Kidney (tissue), 14 donors: ENCODE results near the gene GLIPR2. TPM values are rescaled to one million over a fixed set of nuclear protein-coding genes. Genes with fewer than 3 reads are reported as not detected.
"Not testable (repeated sequence)": the region's sequence is repeated elsewhere in the genome, so short reads cannot be mapped to it uniquely, and the experiment has no call there.

ENCODE experiments used
- DNase-seq, 5 donors: peaks; one replicate each; pipeline ENCODE4 v3.0.0-alpha.2; 2013 to 2020
- FAIRE-seq: peaks from 2 replicates; lab custom pipeline; 2012; peaks lifted over from hg19 to GRCh38; lab: Jason Lieb, UNC
- H3K27ac ChIP-seq, 2 donors: one replicate each; pipeline ENCODE4 v1.7.0; 2013; ENCODE audit warnings: low read depth in 2 of 2, low read length in 2 of 2, inconsistent platforms in 1 of 2
- H3K27me3 ChIP-seq: one replicate; pipeline ENCODE4 v1.7.1; 2013; ENCODE audit warnings: low read length, inconsistent platforms; ENCODE audit not compliant: control insufficient read depth, insufficient read depth
- H3K36me3 ChIP-seq, 3 donors: one replicate each; pipeline versions ENCODE4 v1.7.0 to v1.7.1; 2013; ENCODE audit warnings: low read length in 3 of 3, control low read depth in 1 of 3, inconsistent platforms in 1 of 3; ENCODE audit not compliant: insufficient read depth in 3 of 3, control insufficient read depth in 2 of 3
- H3K4me1 ChIP-seq, 3 donors: one replicate each; pipeline versions ENCODE4 v1.7.0 to v1.7.1; 2013; ENCODE audit warnings: low read length in 3 of 3, inconsistent platforms in 1 of 3, low read depth in 1 of 3; ENCODE audit not compliant: control insufficient read depth in 2 of 3, insufficient read depth in 2 of 3
- H3K4me3 ChIP-seq, 3 donors: one replicate each; pipeline versions ENCODE4 v1.7.0 to v1.8.1; 2013; ENCODE audit warnings: low read length in 3 of 3, control low read depth in 1 of 3, inconsistent platforms in 1 of 3
- H3K9ac ChIP-seq, 3 donors: one replicate each; pipeline versions ENCODE4 v1.7.0 to v1.7.1; 2013; ENCODE audit warnings: low read length in 3 of 3, control low read depth in 1 of 3, inconsistent platforms in 1 of 3
- H3K9me3 ChIP-seq, 3 donors: one replicate each; pipeline versions ENCODE4 v1.7.0 to v1.7.1; 2013; ENCODE audit warnings: low read length in 3 of 3, control low read depth in 1 of 3, inconsistent platforms in 1 of 3; ENCODE audit not compliant: control insufficient read depth in 2 of 3, insufficient read depth in 1 of 3
- CTCF ChIP-seq: IDR thresholded peaks from 3 replicates; pipeline ENCODE4 v1.5.1; 2012; ENCODE audit warnings: mild to moderate bottlenecking, moderate library complexity, borderline replicate concordance; ENCODE audit not compliant: insufficient read depth; ENCODE audit errors: extremely low read depth
- intact Hi-C: fragments of 100-400 bp; cut with DNase I; formaldehyde crosslinking; loops from one replicate; pipeline ENCODE4 v1.11.1; 2022
- polyA plus RNA-seq: library from polyadenylated mRNA; stranded (reverse); fragments of 350-450 nt; fragmentation: Illumina TruSeq; extraction: RNeasy Lipid Tissue Mini Kit (QIAGEN cat#74804); gene quantifications from one replicate; pipeline ENCODE4 v1.2.3, GENCODE V29; 2014; ENCODE audit warnings: low read depth, low replicate concordance; ENCODE audit not compliant: insufficient read depth
- total RNA-seq: library from RNA; stranded (reverse); fragmentation: NEBNext Ultra II Directional; extraction: Animal tissue kit (Norgen Biotek cat#: 25700); gene quantifications from one replicate; pipeline ENCODE4 v1.2.1, GENCODE V29; 2021
- donor health status: control.
- donor health status: control.
- donor health status: control.
- donor health status: control.
- donor health status: control.
- donor health status: DM: yes; HTN: yes; CAD: no.
- donor health status: Normal renal cell carcinoma (clear cell type).

Gene GLIPR2
- total and polyA plus RNA-seq, 2 donors from 2014 or later, result 8.3 to 19.6 TPM

DNA sequence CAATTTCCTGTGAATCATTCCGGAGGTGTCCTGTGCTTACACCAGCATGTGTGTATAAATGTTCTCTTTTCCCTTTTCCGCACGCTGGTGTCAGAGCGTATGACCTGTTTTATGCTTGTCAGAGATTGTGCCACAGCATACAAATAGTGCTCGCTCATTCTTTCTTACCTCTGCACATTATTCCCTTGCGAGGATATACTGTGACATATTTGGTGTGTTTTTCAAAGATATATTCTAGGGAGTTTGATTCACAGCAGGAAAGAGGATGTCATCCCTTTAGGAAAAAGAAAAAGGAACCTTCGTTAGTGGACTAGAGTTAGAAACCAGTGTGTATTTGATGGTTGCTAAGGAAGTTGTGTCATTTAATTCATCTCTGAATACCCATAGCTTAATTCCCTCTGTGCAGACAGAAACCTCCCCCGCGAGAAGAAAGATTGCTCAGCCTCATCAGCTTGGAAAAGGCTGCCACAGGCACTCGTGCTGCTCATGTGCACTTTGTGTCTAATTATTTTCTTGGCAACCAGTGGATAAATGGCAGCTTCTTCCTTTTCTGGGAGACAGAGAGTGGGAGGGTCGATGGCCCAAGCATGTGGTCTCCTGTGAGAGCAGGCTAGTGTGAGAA, 17.9 kb downstream of the GLIPR2 start:
- Histone ChIP-seq H3K27ac (peak overlapping the region; percentile 30 to 84), H3K9me3 (no peaks in the 10 kb centered on the region), H3K4me1 (peaks cover 0 to 8% (median 6%) of the 10 kb centered on the region in 3 donors), H3K9ac (no peak overlapping the region), H3K36me3 (no peaks in the 10 kb centered on the region), H3K4me3 (no peak overlapping the region), H3K27me3 (no peaks in the 10 kb centered on the region)
- FAIRE-seq, result peak; percentile 56
- TF ChIP-seq CTCF, result no peak
- intact Hi-C loops, result no loop called here
- peak; percentile 73 to 95 (median 78) for DNase-seq

- Histone ChIP-seq H3K27me3 (no peaks in the 10 kb centered on the region), H3K9me3 (no peaks in the 10 kb centered on the region), H3K9ac (no peak overlapping the region), H3K27ac (no peak overlapping the region), H3K36me3 (no peaks in the 10 kb centered on the region), H3K4me3 (no peak overlapping the region), H3K4me1 (peaks cover 0 to 8% (median 6%) of the 10 kb centered on the region in 3 donors)
- FAIRE-seq (no peak), DNase-seq (peak in 1 of 5 donors; percentile 4)
- TF ChIP-seq CTCF, result no peak
- intact Hi-C loops, result no loop called here
Measured at GRCh38 chr9:36156116-36156515, 19.6 kb downstream of the GLIPR2 start.

DNA sequence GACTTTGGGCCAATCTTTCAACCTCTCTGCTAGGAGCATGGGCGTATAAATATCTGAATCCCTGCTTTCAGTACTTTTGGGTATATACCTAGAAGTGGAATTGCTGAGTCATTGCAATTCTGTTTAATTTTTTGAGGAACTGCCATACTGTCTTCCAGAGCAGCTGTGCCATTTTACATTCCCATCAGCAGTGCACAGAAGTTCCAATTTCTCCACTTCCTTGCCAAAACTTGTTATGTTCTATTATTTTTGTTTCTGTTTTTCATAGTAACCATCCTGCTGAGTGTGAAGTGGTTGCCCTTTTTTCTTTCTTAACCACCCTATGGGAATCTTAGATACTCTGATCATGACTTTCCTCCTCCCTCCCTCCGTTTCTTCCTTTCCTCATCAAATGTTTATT, 21.6 kb downstream of the GLIPR2 start:
- no peak overlapping the region for H3K27ac ChIP-seq
- intact Hi-C loops, result no loop called here
- H3K36me3 ChIP-seq, result no peaks in the 10 kb centered on the region
- TF ChIP-seq CTCF, result no peak
- no peak for FAIRE-seq
- no peak for DNase-seq
- no peaks in the 10 kb centered on the region for H3K9me3 ChIP-seq
- H3K4me3 ChIP-seq, result no peak overlapping the region
- no peaks in the 10 kb centered on the region for H3K27me3 ChIP-seq
- peaks cover 0 to 10% (median 6%) of the 10 kb centered on the region in 3 donors for H3K4me1 ChIP-seq
- no peak overlapping the region for H3K9ac ChIP-seq

GRCh38 chr9:36158917-36159316, 22.4 kb downstream of the GLIPR2 start:
- Histone ChIP-seq H3K4me3 (no peak overlapping the region), H3K4me1 (peaks cover 0 to 10% (median 6%) of the 10 kb centered on the region in 3 donors), H3K27ac (no peak overlapping the region), H3K36me3 (no peaks in the 10 kb centered on the region), H3K9ac (no peak overlapping the region), H3K9me3 (no peaks in the 10 kb centered on the region), H3K27me3 (no peaks in the 10 kb centered on the region)
- intact Hi-C loops, result no loop called here
- DNase-seq (peak in 1 of 5 donors; percentile 8), FAIRE-seq (no peak)
- TF ChIP-seq CTCF, result no peak

DNA sequence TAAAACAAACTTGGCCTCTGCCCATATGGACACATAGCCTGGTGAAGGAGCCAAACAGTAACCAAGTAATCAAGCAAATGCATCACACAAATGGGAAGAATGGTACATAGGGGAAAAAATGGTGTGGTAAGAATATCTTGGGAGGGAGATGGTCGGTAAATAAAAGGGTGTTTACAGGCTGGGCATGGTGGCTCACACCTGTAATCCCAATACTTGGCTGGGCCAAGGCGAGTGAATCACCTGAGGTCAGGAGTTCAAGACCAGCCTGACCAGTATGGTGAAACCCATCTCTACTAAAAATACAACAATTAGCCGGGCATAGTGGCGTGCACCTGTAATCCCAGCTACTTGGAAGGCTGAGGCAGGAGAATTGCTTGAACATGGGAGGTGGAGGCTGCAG, 23.0 kb downstream of the GLIPR2 start:
- H3K4me1 ChIP-seq, intact Hi-C loops, H3K27ac ChIP-seq: not testable (repeated sequence)

More for the DNA sequence above, 23.0 kb downstream of the GLIPR2 start:
- not testable (repeated sequence) for FAIRE-seq, H3K36me3 ChIP-seq, H3K9ac ChIP-seq, H3K4me3 ChIP-seq, H3K27me3 ChIP-seq, H3K9me3 ChIP-seq
- peak in 1 of 5 donors; percentile 13 for DNase-seq
